Thyroid gland (tissue), 4 donors: ENCODE data around the gene ISOC2. TPM values are rescaled to one million over a fixed set of nuclear protein-coding genes. Genes with fewer than 3 reads are reported as not detected.

Source experiments
- DNase-seq, 2 donors: peaks; one replicate each; pipeline ENCODE4 v3.0.0-alpha.2; 2019
- H3K27ac ChIP-seq, 3 donors: fragments of 200-600 bp; sonication (generic); 1 replicate in 2 of 3; 2 replicates in 1 of 3; pipeline ENCODE4 v1.5.1; 2016 to 2019; ENCODE audit warnings: mild to moderate bottlenecking in 1 of 3, moderate library complexity in 1 of 3
- H3K27me3 ChIP-seq: fragments of 200-600 bp; sonication (generic); one replicate; pipeline ENCODE4 v1.5.1; 2019
- H3K36me3 ChIP-seq, 2 donors: fragments of 200-600 bp; sonication (generic); one replicate each; pipeline ENCODE4 v1.5.1; 2016 to 2019
- H3K4me1 ChIP-seq, 2 donors: fragments of 200-600 bp; sonication (generic); one replicate each; pipeline ENCODE4 v1.5.1; 2017 to 2019
- H3K4me3 ChIP-seq, 3 donors: fragments of 200-600 bp; sonication (generic); replicated peaks in 1 of 3; 1 replicate in 2 of 3; 2 replicates in 1 of 3; pipeline ENCODE4 v1.5.1; 2016; ENCODE audit warnings: mild to moderate bottlenecking in 1 of 3
- H3K9me3 ChIP-seq: fragments of 200-600 bp; sonication (generic); one replicate; pipeline ENCODE4 v1.5.1; 2017
- CTCF ChIP-seq, 6 experiments: fragments of 200-600 bp in 3 of 6; fragments of 450-650 bp in 3 of 6; sonication (generic) in 3 of 6; IDR thresholded peaks; one replicate each; pipeline ENCODE4 v1.5.1; 2016 to 2019; ENCODE audit warnings: antibody characterized with exemption in 6 of 6, mild to moderate bottlenecking in 2 of 6, inconsistent platforms in 1 of 6, moderate library complexity in 1 of 6
- POLR2A ChIP-seq, 2 donors: fragments of 450-650 bp; IDR thresholded peaks; one replicate each; pipeline ENCODE4 v1.6.1; 2017; ENCODE audit warnings: antibody characterized with exemption in 2 of 2, mild to moderate bottlenecking in 2 of 2, moderate library complexity in 1 of 2
- WGBS, 2 donors: methylation state at CpG; one replicate each; pipeline ENCODE4 v1.1.5; 2017; 5-methylcytosine and 5-hydroxymethylcytosine counted together
- intact Hi-C: fragments of 100-400 bp; cut with DNase I; formaldehyde crosslinking; loops from one replicate; pipeline ENCODE4 v1.15.1; 2023
- total RNA-seq, 4 donors: library from RNA; depleted of rRNA; stranded (reverse); fragments of >200 nt; gene quantifications; one replicate each; pipeline ENCODE4 v1.2.3, GENCODE V29; 2016

The ISOC2 gene
- total RNA-seq, 4 donors from 2014 or later = 52.1 to 178 (median 100) TPM

DNA sequence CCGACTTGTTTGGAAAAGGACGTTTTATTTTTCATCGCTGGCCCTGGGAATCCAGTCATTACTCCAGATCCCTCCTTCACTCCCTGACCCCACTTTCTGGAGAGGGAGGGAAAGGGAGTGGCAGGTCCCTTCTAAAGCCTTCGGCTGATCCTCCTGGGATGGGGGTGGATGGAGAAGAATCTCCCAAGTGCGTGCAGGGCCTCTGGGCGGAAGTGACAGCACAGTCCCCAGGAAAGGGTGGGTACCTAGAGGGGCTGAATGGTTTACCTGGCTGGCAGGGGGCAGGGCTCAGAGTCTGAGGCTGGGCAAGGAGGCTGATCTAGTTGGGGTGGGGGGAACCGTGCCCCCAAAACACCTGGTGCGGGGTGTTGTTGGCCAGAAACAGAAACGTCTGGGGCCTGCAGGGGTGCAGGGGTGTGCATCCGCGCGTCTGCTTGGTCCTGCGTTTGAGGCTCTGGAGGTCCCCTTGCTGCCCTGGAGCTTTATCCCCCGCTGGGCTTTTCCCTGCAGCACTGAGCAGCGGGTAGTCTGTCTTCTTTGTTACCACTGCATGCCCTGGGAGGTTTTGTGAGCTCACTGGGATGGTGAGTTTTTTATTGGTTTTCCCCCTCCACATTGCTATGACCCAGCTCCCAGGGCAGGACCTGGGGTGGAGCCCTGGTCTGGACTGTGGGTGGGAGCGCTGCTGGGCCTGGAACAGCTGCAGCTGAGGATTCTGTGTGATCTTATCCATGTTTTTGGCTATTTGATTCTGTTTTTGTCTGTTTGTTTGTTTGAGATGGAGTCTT is 12.0 kb upstream of the ISOC2 start:
- intact Hi-C loops = loop anchor here (5.0 kb wide), 1 partner anchor 159 kb away; no protein-coding TSS in a partner anchor
- no peaks in the 10 kb centered on the region for H3K27me3 ChIP-seq
- 75 to 76% methylated on average over 13 to 16 of the region's 16 CpGs for WGBS, 2 donors
- DNase-seq = no peak
- no peaks in the 10 kb centered on the region for H3K9me3 ChIP-seq
- H3K4me3 ChIP-seq = no peak overlapping the region
- H3K36me3 ChIP-seq = no peaks in the 10 kb centered on the region
- no peak overlapping the region for H3K27ac ChIP-seq
- peaks cover 25 to 39% of the 10 kb centered on the region in 2 donors for H3K4me1 ChIP-seq
- TF ChIP-seq POLR2A (IDR thresholded peaks at IDR 0.05) (no peak), CTCF (IDR thresholded peaks at IDR 0.05) (no peak)

DNA sequence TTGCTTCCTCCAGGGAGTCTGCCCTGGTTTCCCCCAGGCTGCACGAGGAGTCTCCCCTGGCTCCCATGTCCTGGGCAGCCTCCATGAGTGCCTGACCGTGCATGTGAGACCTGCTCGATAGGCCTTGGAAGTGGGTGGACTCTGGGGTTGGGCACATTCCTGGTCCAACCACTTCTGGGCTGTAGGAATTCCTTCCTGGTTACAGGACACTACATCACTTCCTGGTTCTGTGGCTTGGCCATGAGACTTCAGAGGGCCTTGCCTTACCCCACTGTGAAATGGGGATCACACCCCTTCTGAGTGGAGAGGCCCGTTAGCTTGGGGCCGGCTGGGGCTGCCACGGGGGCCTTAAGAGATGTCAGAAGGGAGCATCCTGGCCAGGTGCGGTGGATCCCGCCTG is 11.0 kb upstream of the ISOC2 start:
- Histone ChIP-seq H3K4me1 (peaks cover 19 to 36% of the 10 kb centered on the region in 2 donors), H3K4me3 (no peak overlapping the region), H3K27me3 (no peaks in the 10 kb centered on the region), H3K36me3 (no peaks in the 10 kb centered on the region), H3K27ac (no peak overlapping the region), H3K9me3 (no peaks in the 10 kb centered on the region)
- no peak for DNase-seq
- intact Hi-C loops = loop anchor here (5.0 kb wide), 1 partner anchor 160 kb away; no protein-coding TSS in a partner anchor
- WGBS, 2 donors = 71 to 88% methylated on average over 5 to 7 of the region's 8 CpGs
- TF ChIP-seq POLR2A (IDR thresholded peaks at IDR 0.05) (no peak), CTCF (IDR thresholded peaks at IDR 0.05) (no peak)

- H3K36me3 ChIP-seq = no peaks in the 10 kb centered on the region
- whole genome bisulfite sequencing, 2 donors = 84 to 86% methylated on average over 13 of the region's 13 CpGs
These were observed 9.8 kb upstream of the ISOC2 start for GRCh38 chr19:55471266-55471665.

GRCh38 chr19:55468054-55468393 is 6.6 kb upstream of the ISOC2 start:
- no peak overlapping the region for H3K4me3 ChIP-seq
- peak in 1 of 6 experiments; percentile 46 for TF ChIP-seq CTCF (IDR thresholded peaks at IDR 0.05)
- TF ChIP-seq POLR2A (IDR thresholded peaks at IDR 0.05) = no peak
- no peaks in the 10 kb centered on the region for H3K27me3 ChIP-seq
- no peaks in the 10 kb centered on the region for H3K9me3 ChIP-seq
- 15 to 34% methylated on average over 4 of the region's 4 CpGs for WGBS, 2 donors
- no peak for DNase-seq
- no peak overlapping the region for H3K27ac ChIP-seq
- H3K4me1 ChIP-seq = peaks cover 0 to 7% of the 10 kb centered on the region in 2 donors
- H3K36me3 ChIP-seq = no peaks in the 10 kb centered on the region
- intact Hi-C loops = no loop called here

More at GRCh38 chr19:55471266-55471665, 9.8 kb upstream of the ISOC2 start:
- Histone ChIP-seq H3K4me1 (peaks cover 17 to 34% of the 10 kb centered on the region in 2 donors), H3K27me3 (no peaks in the 10 kb centered on the region), H3K27ac (no peak overlapping the region), H3K9me3 (no peaks in the 10 kb centered on the region), H3K4me3 (no peak overlapping the region)
- no peak for DNase-seq
- intact Hi-C loops = loop anchor here (5.0 kb wide), 1 partner anchor 161 kb away; no protein-coding TSS in a partner anchor
- TF ChIP-seq POLR2A (IDR thresholded peaks at IDR 0.05) = no peak
- no peak for TF ChIP-seq CTCF (IDR thresholded peaks at IDR 0.05)
